ENCODE measurements around the gene KNSTRN.

DNA sequence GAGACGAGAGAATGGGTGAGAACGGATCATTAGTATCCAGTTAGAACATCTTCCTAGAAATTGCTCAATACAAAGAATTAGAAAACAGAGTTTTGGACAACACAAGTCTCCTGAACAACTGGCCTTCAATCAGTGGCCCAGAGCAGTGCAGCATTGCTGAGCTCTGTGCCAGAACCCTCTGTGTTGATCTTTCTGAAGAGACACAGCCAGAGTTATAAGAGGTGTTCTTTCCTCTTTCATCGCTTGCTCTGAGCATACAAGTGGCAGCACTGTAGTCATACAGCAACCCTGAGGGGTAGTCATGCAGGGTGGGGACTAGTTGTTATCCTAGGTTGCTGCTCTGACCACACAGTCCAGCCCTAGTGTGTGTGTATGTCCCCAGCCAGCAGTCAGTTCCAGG lies 4.0 kb downstream of the KNSTRN start:
- TF ChIP-seq CTCF (IDR thresholded peaks at IDR 0.05), result no peak
- no peak for TF ChIP-seq ZFX (IDR thresholded peaks at IDR 0.05; ENCODE audit: borderline replicate concordance)
